Panc1 (cell line): ENCODE data around the gene USH2A. TPM values are rescaled to one million over a fixed set of nuclear protein-coding genes. Genes with fewer than 3 reads are reported as not detected.

Source experiments
- ATAC-seq: fragments of 200-7000 bp; cut with Tn5 transposase; 2 replicates; pipeline ENCODE4 v1.9.1; 2020; ENCODE audit warnings: mild to moderate bottlenecking, moderate library complexity
- BruUV-seq: library from RNA; stranded (reverse); fragments of 400-500 nt; replicated peaks from 2 replicates; lab custom pipeline; 2021; lab: Mats Ljungman, UMichigan
- CTCF ChIA-PET: fragments of 300-600 bp; sonication (Branson Sonifier 250); formaldehyde crosslinking; loops from one replicate; lab custom pipeline; 2022; ENCODE audit warnings: antibody characterized with exemption; lab: Charles Lee
- POLR2A ChIA-PET: fragments of 300-600 bp; sonication (Branson Sonifier 250); formaldehyde crosslinking; loops from one replicate; lab custom pipeline; 2022; ENCODE audit warnings: antibody characterized with exemption; lab: Charles Lee
- DNase-seq: peaks from one replicate; pipeline ENCODE4 v3.0.0-alpha.2; 2010; ENCODE audit warnings: low read depth, low spot score
- H3K27ac ChIP-seq: 2 replicates; pipeline ENCODE4 v1.5.1; 2011; ENCODE audit warnings: mild to moderate bottlenecking, low read length, inconsistent platforms
- H3K27me3 ChIP-seq: fragments of 200-500 bp; sonication (Bioruptor generic); 2 replicates; pipeline ENCODE4 v1.6.0; 2014; ENCODE audit warnings: low read length, inconsistent platforms; ENCODE audit not compliant: control insufficient read depth, insufficient read depth
- H3K36me3 ChIP-seq: fragments of 200-500 bp; sonication (Bioruptor generic); 2 replicates; pipeline ENCODE4 v1.5.1; 2014; ENCODE audit warnings: inconsistent platforms, mild to moderate bottlenecking, low read length, moderate library complexity; ENCODE audit not compliant: control insufficient read depth, insufficient read depth
- H3K4me1 ChIP-seq: 2 replicates; pipeline ENCODE4 v1.5.1; 2011; ENCODE audit warnings: inconsistent platforms, mild to moderate bottlenecking, low read length, moderate library complexity; ENCODE audit not compliant: control insufficient read depth, insufficient read depth
- H3K4me3 ChIP-seq, 2 experiments: 2 replicates each; pipeline ENCODE4 v1.5.1; 2011 to 2012; ENCODE audit warnings: low read depth in 2 of 2, low read length in 2 of 2, mild to moderate bottlenecking in 2 of 2, inconsistent platforms in 1 of 2, moderate library complexity in 1 of 2
- H3K9me3 ChIP-seq: fragments of 200-500 bp; sonication (Bioruptor generic); 2 replicates; pipeline ENCODE4 v1.5.1; 2014; ENCODE audit warnings: low read depth, mild to moderate bottlenecking, inconsistent platforms, low read length, moderate library complexity; ENCODE audit not compliant: control insufficient read depth, insufficient read depth
- CTCF ChIP-seq: fragments of 450-650 bp; IDR thresholded peaks from 2 replicates; pipeline ENCODE4 v1.5.1; 2017; ENCODE audit warnings: mild to moderate bottlenecking
- POLR2AphosphoS5 ChIP-seq: IDR thresholded peaks from 2 replicates; pipeline ENCODE4 v1.6.1; 2012; ENCODE audit warnings: mild to moderate bottlenecking, low read depth, low read length, moderate library complexity
- REST ChIP-seq, 2 experiments: IDR thresholded peaks; 2 replicates each; pipeline ENCODE4 v1.6.1; 2011 to 2012; ENCODE audit warnings: low read depth in 2 of 2, control low read depth in 1 of 2, low read length in 1 of 2, mild to moderate bottlenecking in 1 of 2, moderate library complexity in 1 of 2; ENCODE audit not compliant: insufficient read depth in 1 of 2
- SIN3A ChIP-seq: IDR thresholded peaks from 2 replicates; pipeline ENCODE4 v1.6.1; 2012; ENCODE audit warnings: low read depth, mild to moderate bottlenecking, low read length, moderate library complexity, borderline replicate concordance; ENCODE audit not compliant: insufficient read depth
- TCF7L2 ChIP-seq: IDR thresholded peaks from 2 replicates; pipeline ENCODE4 v1.6.1; 2011; ENCODE audit warnings: mild to moderate bottlenecking, low read depth, low read length, inconsistent platforms
- in situ Hi-C: cut with HindIII; loops from 2 replicates; pipeline ENCODE4 v1.10.0; 2016; ENCODE audit warnings: low sequenced_read_pairs, low pct_unique_long_range_greater_than_20kb
- intact Hi-C: fragments of 100-400 bp; cut with micrococcal nuclease; formaldehyde crosslinking; loops from one replicate; pipeline ENCODE4 v1.10.0; 2022; ENCODE audit not compliant: unreplicated experiment
- total RNA-seq: library from RNA; stranded (reverse); gene quantifications from one replicate; pipeline ENCODE4 v1.2.1, GENCODE V29; 2021; ENCODE audit not compliant: unreplicated experiment

Gene USH2A
- total RNA-seq, 1 experiment from 2014 or later: not detected

- intact Hi-C loops: no loop called here
These were observed 833.4 kb downstream of the USH2A start for GRCh38 chr1:215589650-215590435.

GRCh38 chr1:215584389-215584788 lies 838.9 kb downstream of the USH2A start:
- Histone ChIP-seq H3K9me3 (no peaks in the 10 kb centered on the region), H3K4me3 (no peak overlapping the region), H3K4me1 (no peaks in the 10 kb centered on the region), H3K27me3 (no peaks in the 10 kb centered on the region), H3K27ac (no peak overlapping the region), H3K36me3 (peaks cover 11% of the 10 kb centered on the region)
- intact Hi-C loops: no loop called here
- BruUV-seq: no TSS peak
- POLR2A ChIA-PET: no interaction called here
- no peak for TF ChIP-seq TCF7L2
- TF ChIP-seq CTCF: no peak
- TF ChIP-seq REST (IDR thresholded peaks at IDR 0.05; ENCODE audit: insufficient read depth in 1 of 2, low read depth in 2 of 2, low read length in 1 of 2): no peak
- TF ChIP-seq SIN3A: no peak
- TF ChIP-seq POLR2AphosphoS5: no peak
- CTCF ChIA-PET: no interaction called here
- in situ Hi-C loops: no loop called here
- ATAC-seq (no peak), DNase-seq (no peak)

More at GRCh38 chr1:215589650-215590435, 833.4 kb downstream of the USH2A start:
- Histone ChIP-seq H3K36me3 (no peaks in the 10 kb centered on the region; the same call in 1 of the 2 replicates), H3K9me3 (no peaks in the 10 kb centered on the region), H3K27me3 (no peaks in the 10 kb centered on the region), H3K4me1 (no peaks in the 10 kb centered on the region; the same call in 1 of the 2 replicates), H3K4me3 (no peak overlapping the region), H3K27ac (no peak overlapping the region)
- in situ Hi-C loops: no loop called here
- ChIA-PET POLR2A (no interaction called here), CTCF (no interaction called here)
- TF ChIP-seq POLR2AphosphoS5 (no peak), CTCF (no peak), REST (IDR thresholded peaks at IDR 0.05; ENCODE audit: insufficient read depth in 1 of 2, low read depth in 2 of 2, low read length in 1 of 2) (no peak), TCF7L2 (no peak), SIN3A (no peak)
- no TSS peak for BruUV-seq
- DNase-seq (no peak), ATAC-seq (no peak)
